ENCODE results near the gene SLC35F4.

SLC35F4 gene

GRCh38 chr14:57526942-57527341 is 338.9 kb downstream of the SLC35F4 start:
- peak; percentile 5 for DNase-seq (ENCODE audit: low read depth)

- DNase-seq (ENCODE audit: low read depth): no peak
These were observed 346.8 kb downstream of the SLC35F4 start for GRCh38 chr14:57519043-57519442.
